DND-41 (cell line): ENCODE data around the gene TAOK1.
"Not testable (repeated sequence)": the region's sequence is repeated elsewhere in the genome, so short reads cannot be mapped to it uniquely, and the experiment has no call there.

ENCODE experiments used
- ATAC-seq: fragments of 200-7000 bp; cut with Tn5 transposase; 3 replicates; pipeline ENCODE4 v1.9.1; 2021; ENCODE audit warnings: low read depth; ENCODE audit not compliant: insufficient read depth
- DNase-seq: peaks from one replicate; pipeline ENCODE4 v3.0.0-alpha.2; 2020
- H2AFZ ChIP-seq: 2 replicates; pipeline ENCODE4 v1.6.0; 2012; ENCODE audit warnings: low read depth, low read length
- H3K27ac ChIP-seq: 2 replicates; pipeline ENCODE4 v1.5.1; 2012; ENCODE audit warnings: low read length, inconsistent platforms
- H3K27me3 ChIP-seq: fragments of 200-600 bp; sonication (generic); 2 replicates; pipeline ENCODE4 v1.6.0; 2012; ENCODE audit warnings: low read length, mild to moderate bottlenecking, inconsistent platforms; ENCODE audit not compliant: insufficient read depth, poor library complexity
- H3K36me3 ChIP-seq: 2 replicates; pipeline ENCODE4 v1.5.1; 2012; ENCODE audit warnings: low read length, inconsistent platforms; ENCODE audit not compliant: insufficient read depth
- H3K4me1 ChIP-seq: 2 replicates; pipeline ENCODE4 v1.5.1; 2012; ENCODE audit warnings: mild to moderate bottlenecking, low read length; ENCODE audit not compliant: insufficient read depth
- H3K4me2 ChIP-seq: 2 replicates; pipeline ENCODE4 v1.6.0; 2012; ENCODE audit warnings: mild to moderate bottlenecking, moderate library complexity, low read length, inconsistent platforms; ENCODE audit not compliant: insufficient read depth
- H3K4me3 ChIP-seq, 2 experiments: fragments of 200-600 bp in 1 of 2; shearing (Covaris generic) in 1 of 2; 2 replicates each; pipeline ENCODE4 v1.5.1; 2012 to 2016; ENCODE audit warnings: inconsistent platforms in 2 of 2, low read length in 2 of 2, mild to moderate bottlenecking in 2 of 2, low read depth in 1 of 2, moderate library complexity in 1 of 2
- H3K79me2 ChIP-seq: 2 replicates; pipeline ENCODE4 v1.6.0; 2012; ENCODE audit warnings: low read length, inconsistent platforms; ENCODE audit not compliant: insufficient read depth
- H3K9ac ChIP-seq: 2 replicates; pipeline ENCODE4 v1.6.0; 2012; ENCODE audit warnings: low read depth, mild to moderate bottlenecking, inconsistent platforms, low read length, moderate library complexity
- H3K9me3 ChIP-seq: 2 replicates; pipeline ENCODE4 v1.5.1; 2012; ENCODE audit warnings: low read length, moderate library complexity, mild to moderate bottlenecking, inconsistent platforms; ENCODE audit not compliant: insufficient read depth, severe bottlenecking
- H4K20me1 ChIP-seq: 2 replicates; pipeline ENCODE4 v1.6.0; 2012; ENCODE audit warnings: low read length; ENCODE audit not compliant: insufficient read depth
- EZH2 ChIP-seq: IDR thresholded peaks from 3 replicates; pipeline ENCODE4 v1.6.1; 2012; ENCODE audit warnings: borderline replicate concordance, low read depth, mild to moderate bottlenecking, moderate library complexity, low read length, inconsistent platforms; ENCODE audit not compliant: severe bottlenecking
- TF ChIP-seq, protein P1 (sequence below): IDR thresholded peaks from 2 replicates; pipeline ENCODE4 v1.5.1; 2012; ENCODE audit warnings: borderline replicate concordance, low read length, moderate library complexity, mild to moderate bottlenecking; ENCODE audit not compliant: poor library complexity, severe bottlenecking; ENCODE audit errors: extremely low read depth

Gene TAOK1

DNA sequence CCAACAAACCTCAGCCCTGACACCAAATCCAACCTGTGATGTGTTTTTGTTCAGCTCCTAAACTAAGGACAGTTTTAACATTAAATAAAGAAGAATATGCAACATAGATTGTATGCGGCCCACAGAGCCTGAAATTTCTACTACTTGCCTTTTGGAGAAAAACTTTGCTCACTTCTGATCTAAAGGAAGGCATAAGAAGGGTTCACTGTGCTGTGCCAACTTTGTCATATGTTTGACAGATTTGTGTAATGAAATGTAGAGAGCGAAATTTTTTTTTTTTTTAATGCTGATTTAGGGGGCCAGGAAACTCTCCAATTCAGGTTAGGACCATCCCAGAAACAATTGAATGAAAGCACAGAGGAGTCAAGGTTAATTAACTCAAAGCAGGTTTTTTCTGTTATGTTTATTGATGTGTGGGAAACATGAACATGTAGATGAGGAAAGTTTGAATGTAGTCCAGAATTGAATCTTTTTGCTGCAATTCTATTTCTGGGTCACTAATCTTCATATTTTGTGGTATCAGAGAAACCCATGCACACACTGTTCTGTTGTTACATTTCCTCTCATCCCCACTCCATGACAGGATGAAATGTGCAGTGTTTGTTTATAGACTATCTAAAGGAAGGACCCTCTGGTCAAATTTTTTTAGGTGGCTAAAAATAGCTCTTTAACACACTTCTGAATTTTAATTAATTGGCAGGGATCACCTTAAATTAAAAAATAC lies 71.5 kb downstream of the TAOK1 start:
- TF ChIP-seq, protein P1, sequence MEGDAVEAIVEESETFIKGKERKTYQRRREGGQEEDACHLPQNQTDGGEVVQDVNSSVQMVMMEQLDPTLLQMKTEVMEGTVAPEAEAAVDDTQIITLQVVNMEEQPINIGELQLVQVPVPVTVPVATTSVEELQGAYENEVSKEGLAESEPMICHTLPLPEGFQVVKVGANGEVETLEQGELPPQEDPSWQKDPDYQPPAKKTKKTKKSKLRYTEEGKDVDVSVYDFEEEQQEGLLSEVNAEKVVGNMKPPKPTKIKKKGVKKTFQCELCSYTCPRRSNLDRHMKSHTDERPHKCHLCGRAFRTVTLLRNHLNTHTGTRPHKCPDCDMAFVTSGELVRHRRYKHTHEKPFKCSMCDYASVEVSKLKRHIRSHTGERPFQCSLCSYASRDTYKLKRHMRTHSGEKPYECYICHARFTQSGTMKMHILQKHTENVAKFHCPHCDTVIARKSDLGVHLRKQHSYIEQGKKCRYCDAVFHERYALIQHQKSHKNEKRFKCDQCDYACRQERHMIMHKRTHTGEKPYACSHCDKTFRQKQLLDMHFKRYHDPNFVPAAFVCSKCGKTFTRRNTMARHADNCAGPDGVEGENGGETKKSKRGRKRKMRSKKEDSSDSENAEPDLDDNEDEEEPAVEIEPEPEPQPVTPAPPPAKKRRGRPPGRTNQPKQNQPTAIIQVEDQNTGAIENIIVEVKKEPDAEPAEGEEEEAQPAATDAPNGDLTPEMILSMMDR: no peak
- no peak for TF ChIP-seq EZH2
- no peak for DNase-seq
- H3K36me3 ChIP-seq: peaks cover 33% of the 10 kb centered on the region; the same call in 1 of the 2 replicates
- no peak overlapping the region for H3K4me3 ChIP-seq
- no peaks in the 10 kb centered on the region for H4K20me1 ChIP-seq
- H3K4me1 ChIP-seq: no peaks in the 10 kb centered on the region
- peaks cover 56% of the 10 kb centered on the region for H3K79me2 ChIP-seq
- no peak overlapping the region for H2AFZ ChIP-seq
- no peaks in the 10 kb centered on the region for H3K27me3 ChIP-seq
- no peaks in the 10 kb centered on the region for H3K9me3 ChIP-seq
- no peak overlapping the region for H3K4me2 ChIP-seq
- H3K27ac ChIP-seq: no peak overlapping the region
- ATAC-seq: no peak
- H3K9ac ChIP-seq: no peak overlapping the region

DNA sequence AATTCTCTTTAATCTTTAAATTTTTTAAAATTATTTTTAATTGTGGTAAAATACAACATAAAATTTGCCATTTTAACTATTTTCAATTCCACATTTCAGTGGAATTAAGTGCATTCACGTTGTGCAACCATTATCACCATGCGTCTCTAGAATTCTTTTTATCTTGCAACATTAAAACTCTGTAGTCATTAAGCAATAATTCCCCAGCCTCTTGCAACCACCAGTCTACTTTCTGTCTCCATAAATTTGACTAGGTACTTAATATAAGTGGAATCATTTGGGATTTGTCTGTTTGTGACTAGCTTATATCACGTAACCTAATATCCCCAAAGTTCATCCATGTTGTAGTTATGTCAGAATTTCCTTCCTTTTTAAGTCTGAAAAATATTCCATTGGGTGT lies 79.1 kb downstream of the TAOK1 start:
- Histone ChIP-seq H3K36me3 (peaks cover 56% of the 10 kb centered on the region), H3K4me2 (no peak overlapping the region), H2AFZ (no peak overlapping the region), H3K9me3 (no peaks in the 10 kb centered on the region), H3K27me3 (no peaks in the 10 kb centered on the region), H3K4me1 (no peaks in the 10 kb centered on the region), H3K9ac (no peak overlapping the region), H3K4me3 (no peak overlapping the region), H4K20me1 (no peaks in the 10 kb centered on the region), H3K79me2 (no peaks in the 10 kb centered on the region), H3K27ac (no peak overlapping the region)
- TF ChIP-seq EZH2: no peak
- TF ChIP-seq, protein P1: no peak
- ATAC-seq (no peak), DNase-seq (no peak)

DNA sequence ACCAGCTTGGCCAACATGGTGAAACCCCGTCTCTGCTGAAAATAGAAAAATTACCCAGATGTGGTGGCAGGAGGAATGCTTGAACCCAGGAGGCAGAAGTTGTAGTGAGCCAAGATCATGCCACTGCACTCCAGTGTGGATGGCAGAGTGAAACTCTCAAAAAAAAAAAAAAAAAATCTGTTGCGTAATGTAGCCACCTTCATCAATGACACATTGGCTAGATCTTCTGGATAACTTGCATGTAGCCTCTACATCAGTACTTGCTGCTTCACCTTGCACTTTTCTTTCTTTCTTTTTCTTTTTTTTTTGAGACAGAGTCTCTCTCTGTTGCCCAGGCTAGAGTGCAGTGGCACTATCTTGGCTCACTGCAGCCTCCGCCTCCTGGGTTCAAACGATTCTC lies 83.3 kb downstream of the TAOK1 start:
- DNase-seq, H4K20me1 ChIP-seq, H3K4me2 ChIP-seq, H3K9me3 ChIP-seq, H3K9ac ChIP-seq, ATAC-seq, H3K27ac ChIP-seq, H3K79me2 ChIP-seq, H3K4me1 ChIP-seq, H3K27me3 ChIP-seq, H2AFZ ChIP-seq, H3K4me3 ChIP-seq: not testable (repeated sequence)
- peaks cover 54% of the 10 kb centered on the region for H3K36me3 ChIP-seq

DNA sequence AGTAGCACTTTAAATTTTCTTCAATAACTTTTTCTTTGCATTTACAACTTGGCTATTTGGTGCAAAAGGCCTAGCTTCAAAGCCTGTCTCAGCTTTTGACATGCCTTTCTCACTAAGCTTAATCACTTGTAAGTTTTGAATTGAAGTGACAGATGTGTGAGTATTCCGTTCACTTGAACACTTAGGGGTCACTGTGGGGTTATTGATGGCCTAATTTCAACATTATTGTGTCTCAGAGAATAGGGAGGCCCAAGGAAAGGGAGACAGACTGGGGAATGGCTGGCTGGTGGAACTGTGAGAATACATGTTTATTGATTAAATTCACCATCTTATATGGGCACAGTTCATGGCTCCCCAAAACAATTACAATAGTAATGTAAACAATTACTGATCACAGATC lies 84.1 kb downstream of the TAOK1 start:
- Histone ChIP-seq H3K9me3 (no peaks in the 10 kb centered on the region), H4K20me1 (no peaks in the 10 kb centered on the region), H3K27me3 (no peaks in the 10 kb centered on the region), H3K36me3 (peaks cover 54% of the 10 kb centered on the region), H3K27ac (no peak overlapping the region), H2AFZ (no peak overlapping the region), H3K4me1 (no peaks in the 10 kb centered on the region), H3K4me3 (no peak overlapping the region), H3K9ac (no peak overlapping the region), H3K4me2 (no peak overlapping the region), H3K79me2 (no peaks in the 10 kb centered on the region)
- ATAC-seq (no peak), DNase-seq (no peak)
- no peak for TF ChIP-seq EZH2
- TF ChIP-seq, protein P1: no peak
